ENCODE results near the gene ADAMTS20. TPM values are rescaled to one million over a fixed set of nuclear protein-coding genes. Genes with fewer than 3 reads are reported as not detected.
A peak's percentile ranks its signal among the peaks of the same experiment; 100 is the strongest.

ADAMTS20 gene
- total RNA-seq, 4 donors from 2014 or later, result not detected

DNA sequence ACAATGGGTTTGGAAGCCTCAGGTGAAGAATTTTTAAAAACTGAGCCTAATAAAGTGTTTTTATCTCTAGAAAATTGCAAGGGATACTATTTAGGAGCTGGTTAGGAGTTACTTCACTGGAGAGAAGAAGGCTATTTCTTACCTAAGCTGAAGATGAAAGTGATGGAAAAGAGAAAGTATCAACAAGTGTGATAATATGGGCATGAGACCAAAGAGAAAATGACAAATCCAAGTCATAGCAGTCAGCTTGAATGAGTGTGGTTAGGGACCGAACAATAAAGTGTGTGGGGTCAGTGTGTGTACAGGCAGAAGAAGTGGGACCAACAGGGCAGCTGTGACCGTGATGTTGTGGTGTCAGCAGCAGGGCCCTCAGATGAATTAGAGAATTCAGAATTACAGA lies 24.2 kb upstream of the ADAMTS20 start:
- H3K4me3 ChIP-seq, result no peak overlapping the region
- no peaks in the 10 kb centered on the region for H3K4me1 ChIP-seq
- TF ChIP-seq, protein P1, sequence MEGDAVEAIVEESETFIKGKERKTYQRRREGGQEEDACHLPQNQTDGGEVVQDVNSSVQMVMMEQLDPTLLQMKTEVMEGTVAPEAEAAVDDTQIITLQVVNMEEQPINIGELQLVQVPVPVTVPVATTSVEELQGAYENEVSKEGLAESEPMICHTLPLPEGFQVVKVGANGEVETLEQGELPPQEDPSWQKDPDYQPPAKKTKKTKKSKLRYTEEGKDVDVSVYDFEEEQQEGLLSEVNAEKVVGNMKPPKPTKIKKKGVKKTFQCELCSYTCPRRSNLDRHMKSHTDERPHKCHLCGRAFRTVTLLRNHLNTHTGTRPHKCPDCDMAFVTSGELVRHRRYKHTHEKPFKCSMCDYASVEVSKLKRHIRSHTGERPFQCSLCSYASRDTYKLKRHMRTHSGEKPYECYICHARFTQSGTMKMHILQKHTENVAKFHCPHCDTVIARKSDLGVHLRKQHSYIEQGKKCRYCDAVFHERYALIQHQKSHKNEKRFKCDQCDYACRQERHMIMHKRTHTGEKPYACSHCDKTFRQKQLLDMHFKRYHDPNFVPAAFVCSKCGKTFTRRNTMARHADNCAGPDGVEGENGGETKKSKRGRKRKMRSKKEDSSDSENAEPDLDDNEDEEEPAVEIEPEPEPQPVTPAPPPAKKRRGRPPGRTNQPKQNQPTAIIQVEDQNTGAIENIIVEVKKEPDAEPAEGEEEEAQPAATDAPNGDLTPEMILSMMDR (IDR thresholded peaks at IDR 0.05), result no peak
- no peak for TF ChIP-seq POLR2A (IDR thresholded peaks at IDR 0.05)
- 65 to 80% methylated on average over 2 of the region's 2 CpGs for WGBS, 2 donors
- H3K36me3 ChIP-seq, result no peaks in the 10 kb centered on the region
- no peak overlapping the region for H3K27ac ChIP-seq
- H3K9me3 ChIP-seq, result no peaks in the 10 kb centered on the region
- DNase-seq, result no peak
- H3K27me3 ChIP-seq, result peaks cover 0 to 4% (median 0%) of the 10 kb centered on the region in 4 donors
- intact Hi-C loops (cut with DNase I), result no loop called here

DNA sequence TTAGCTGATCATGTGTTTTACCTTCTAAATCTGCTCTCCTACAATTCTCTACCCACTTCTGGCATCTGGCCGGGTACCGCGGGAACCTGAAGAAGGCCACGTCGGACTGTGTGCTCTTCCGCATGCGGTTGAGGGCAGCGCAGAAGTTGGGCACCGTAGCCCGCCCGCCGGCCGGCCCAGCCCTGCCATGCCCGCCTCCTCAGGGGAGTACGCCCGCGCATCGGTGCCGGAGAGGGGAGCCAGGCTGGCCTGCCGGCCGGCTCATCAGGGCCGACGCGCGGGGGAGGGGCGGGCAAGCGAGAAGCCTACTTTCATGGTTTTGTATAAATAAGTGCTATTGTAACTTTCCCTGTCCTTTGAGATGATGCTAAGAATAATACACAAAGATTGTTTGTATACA lies 19.9 kb upstream of the ADAMTS20 start:
- WGBS, 2 donors, result 68 to 96% methylated on average over 4 to 12 of the region's 27 CpGs
- Histone ChIP-seq H3K9me3 (no peaks in the 10 kb centered on the region), H3K36me3 (no peaks in the 10 kb centered on the region), H3K4me3 (no peak overlapping the region), H3K27ac (no peak overlapping the region), H3K4me1 (no peaks in the 10 kb centered on the region), H3K27me3 (peaks cover 0 to 4% (median 0%) of the 10 kb centered on the region in 4 donors)
- TF ChIP-seq, protein P1 (IDR thresholded peaks at IDR 0.05), result no peak
- no peak for DNase-seq
- intact Hi-C loops (cut with DNase I), result no loop called here

DNA sequence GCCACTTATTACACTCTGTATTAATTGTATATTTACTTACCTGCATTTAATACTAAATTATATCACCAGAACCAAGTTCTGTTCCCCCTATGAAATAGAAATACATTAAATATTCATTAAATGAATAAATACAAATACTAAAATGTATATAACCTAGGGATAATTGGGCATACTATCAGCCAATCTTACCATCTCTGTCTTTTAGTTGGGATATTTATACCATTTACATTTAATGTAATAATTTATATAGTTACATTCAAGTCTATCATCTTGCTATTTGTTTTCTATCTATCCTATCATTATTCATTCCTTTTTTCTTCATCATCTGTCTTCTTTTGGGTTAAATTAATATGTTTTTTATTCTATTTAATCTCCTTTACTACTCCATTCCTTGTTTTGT lies 4.1 kb upstream of the ADAMTS20 start:
- TF ChIP-seq, protein P1 (IDR thresholded peaks at IDR 0.05), result no peak
- no peak for TF ChIP-seq POLR2A (IDR thresholded peaks at IDR 0.05)
- H3K9me3 ChIP-seq, result peaks cover 0 to 18% (median 9%) of the 10 kb centered on the region in 3 donors
- no peak for DNase-seq
- no peak overlapping the region for H3K27ac ChIP-seq
- H3K36me3 ChIP-seq, result no peaks in the 10 kb centered on the region
- H3K4me3 ChIP-seq, result no peak overlapping the region
- H3K4me1 ChIP-seq, result peaks cover 0 to 7% (median 0%) of the 10 kb centered on the region in 3 donors
- intact Hi-C loops (cut with DNase I), result no loop called here
- peaks cover 0 to 24% (median 5%) of the 10 kb centered on the region in 4 donors for H3K27me3 ChIP-seq

DNA sequence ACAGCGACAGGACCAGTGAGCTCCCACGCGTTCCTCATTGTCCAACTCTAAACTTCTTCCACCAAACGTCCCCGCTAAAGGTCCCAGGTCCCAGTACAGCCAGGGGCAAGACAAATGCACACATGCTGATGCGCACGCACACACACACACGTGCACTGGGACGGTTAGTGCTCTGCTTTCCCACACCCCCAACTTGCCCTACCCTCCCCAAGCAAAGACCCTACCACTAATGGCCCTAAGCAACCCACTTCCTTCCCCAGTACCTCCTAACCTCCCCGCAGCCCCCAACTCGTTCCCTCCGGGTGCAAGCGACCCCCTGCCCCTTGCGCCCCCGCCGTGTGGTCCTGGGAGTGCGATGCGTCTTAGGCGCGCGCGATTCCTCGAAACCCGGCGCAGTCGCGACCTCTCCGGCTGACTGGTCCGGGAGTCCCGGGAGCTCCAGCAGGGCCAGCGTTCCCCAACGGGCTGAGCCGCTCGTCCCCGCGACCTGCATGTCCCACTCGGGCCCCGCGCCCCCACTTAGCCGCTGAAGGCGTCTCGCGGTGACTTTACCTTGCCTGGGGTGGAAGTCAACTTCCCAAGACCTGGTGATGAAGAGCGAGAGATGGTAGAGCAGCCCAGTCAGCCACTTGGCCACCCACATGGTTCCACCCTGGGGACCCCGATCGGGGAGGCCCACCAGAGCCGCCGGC lies 578 bp downstream of the ADAMTS20 start:
- intact Hi-C loops (cut with DNase I), result no loop called here
- Histone ChIP-seq H3K27ac (no peak overlapping the region), H3K36me3 (no peaks in the 10 kb centered on the region), H3K9me3 (peaks cover 0 to 15% (median 9%) of the 10 kb centered on the region in 3 donors), H3K4me3 (peak overlapping the region in 1 of 4 donors; percentile 10), H3K27me3 (peaks cover 0 to 36% (median 5%) of the 10 kb centered on the region in 4 donors), H3K4me1 (peaks cover 0 to 7% (median 0%) of the 10 kb centered on the region in 3 donors)
- WGBS, 2 donors, result 10 to 39% methylated on average over 11 to 20 of the region's 48 CpGs
- DNase-seq, result no peak
- TF ChIP-seq, protein P1 (IDR thresholded peaks at IDR 0.05), result no peak
- TF ChIP-seq POLR2A (IDR thresholded peaks at IDR 0.05), result no peak

DNA sequence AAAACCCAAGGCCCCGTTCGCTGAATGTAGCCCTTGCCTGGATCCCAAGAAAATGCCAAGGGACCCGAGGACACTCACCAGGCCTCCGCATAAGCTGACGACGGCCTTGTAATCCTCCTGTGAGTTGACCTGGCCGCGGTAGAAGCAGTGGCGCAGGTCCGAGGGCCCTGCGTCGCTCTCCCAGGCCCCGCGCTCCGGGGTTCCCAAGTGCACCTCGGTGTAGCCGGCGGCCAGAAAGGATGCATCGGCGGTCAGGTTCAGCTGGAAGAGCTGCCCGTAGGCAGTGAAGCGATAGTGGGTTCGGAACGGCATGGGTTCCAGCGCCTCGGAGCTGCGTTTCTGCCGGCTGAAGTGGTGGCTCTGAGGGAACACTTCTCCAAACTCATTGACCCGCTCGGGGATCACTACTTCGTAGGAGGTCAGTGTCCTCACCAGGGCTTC lies 1.2 kb downstream of the ADAMTS20 start:
- no peaks in the 10 kb centered on the region for H3K36me3 ChIP-seq
- H3K27me3 ChIP-seq, result peaks cover 0 to 36% (median 5%) of the 10 kb centered on the region in 4 donors
- no peak overlapping the region for H3K4me3 ChIP-seq
- DNase-seq, result no peak
- intact Hi-C loops (cut with DNase I), result no loop called here
- peaks cover 0 to 7% (median 0%) of the 10 kb centered on the region in 3 donors for H3K4me1 ChIP-seq
- 6 to 18% methylated on average over 2 to 10 of the region's 31 CpGs for WGBS, 2 donors
- H3K27ac ChIP-seq, result no peak overlapping the region
- no peak for TF ChIP-seq POLR2A (IDR thresholded peaks at IDR 0.05)
- TF ChIP-seq, protein P1 (IDR thresholded peaks at IDR 0.05), result no peak
- peaks cover 0 to 10% (median 9%) of the 10 kb centered on the region in 3 donors for H3K9me3 ChIP-seq

Measured in esophagus squamous epithelium (tissue), 5 donors.